GM10248 (cell line): Measurements from ENCODE around the gene AHDC1.

Source experiments
- CTCF ChIA-PET: fragments of 300-600 bp; sonication (Branson Sonifier 250); formaldehyde crosslinking; extraction: SDS; loops from one replicate; lab custom pipeline; 2021; ENCODE audit warnings: antibody characterized with exemption; lab: Yijun Ruan, JAX
- POLR2A ChIA-PET: fragments of 350-650 bp; sonication (Branson Sonifier 250); formaldehyde crosslinking; extraction: SDS; loops from one replicate; lab custom pipeline; 2020; ENCODE audit warnings: antibody characterized with exemption; lab: Yijun Ruan, JAX
- DNase-seq: peaks from one replicate; pipeline ENCODE4 v3.0.0; 2012; ENCODE audit errors: extremely low spot score
- TF ChIP-seq, protein P1 (sequence below): IDR thresholded peaks from 2 replicates; pipeline ENCODE4 v1.5.1; 2012; ENCODE audit warnings: mild to moderate bottlenecking, low read depth; ENCODE audit errors: extremely low read depth, missing control alignments, control extremely low read depth

Gene AHDC1

DNA sequence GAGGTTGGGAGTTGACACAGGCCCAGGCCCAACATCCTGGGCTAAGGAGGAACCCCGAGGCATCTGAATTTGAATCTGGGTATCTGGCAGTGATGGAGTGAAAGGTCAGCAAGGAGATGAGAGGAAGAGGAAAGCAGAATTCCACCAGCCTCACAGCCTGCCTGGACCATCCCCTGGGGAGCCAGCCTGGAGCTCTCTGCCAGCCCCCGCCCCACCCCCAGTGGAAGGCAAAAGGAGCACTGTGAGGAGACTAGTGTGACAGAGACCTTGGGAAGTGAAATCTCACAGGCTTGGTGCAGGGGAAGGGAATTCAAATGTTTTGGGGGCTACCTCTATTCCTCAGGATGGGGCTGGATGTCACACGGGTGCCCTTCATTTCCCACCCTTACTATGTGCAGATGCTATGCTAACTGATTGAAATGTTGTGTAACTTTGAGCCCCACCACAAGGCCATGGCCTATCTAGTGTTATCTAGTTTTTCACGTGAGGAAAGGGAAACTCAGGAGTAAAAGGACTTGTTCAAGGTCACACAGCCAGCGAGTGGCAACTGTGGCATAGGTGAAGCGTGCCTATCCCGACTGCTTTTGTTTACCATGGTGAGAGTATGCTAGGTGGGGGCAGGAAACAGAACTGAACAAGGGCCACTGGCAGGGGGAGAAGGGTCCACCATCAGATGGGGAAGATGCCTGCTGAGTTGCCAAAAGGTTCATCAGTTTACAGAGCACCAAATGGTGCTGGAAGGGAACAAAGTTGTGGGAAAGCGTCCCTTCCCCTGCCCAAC, 29.8 kb downstream of the AHDC1 start:
- DNase-seq = no peak
- TF ChIP-seq, protein P1, sequence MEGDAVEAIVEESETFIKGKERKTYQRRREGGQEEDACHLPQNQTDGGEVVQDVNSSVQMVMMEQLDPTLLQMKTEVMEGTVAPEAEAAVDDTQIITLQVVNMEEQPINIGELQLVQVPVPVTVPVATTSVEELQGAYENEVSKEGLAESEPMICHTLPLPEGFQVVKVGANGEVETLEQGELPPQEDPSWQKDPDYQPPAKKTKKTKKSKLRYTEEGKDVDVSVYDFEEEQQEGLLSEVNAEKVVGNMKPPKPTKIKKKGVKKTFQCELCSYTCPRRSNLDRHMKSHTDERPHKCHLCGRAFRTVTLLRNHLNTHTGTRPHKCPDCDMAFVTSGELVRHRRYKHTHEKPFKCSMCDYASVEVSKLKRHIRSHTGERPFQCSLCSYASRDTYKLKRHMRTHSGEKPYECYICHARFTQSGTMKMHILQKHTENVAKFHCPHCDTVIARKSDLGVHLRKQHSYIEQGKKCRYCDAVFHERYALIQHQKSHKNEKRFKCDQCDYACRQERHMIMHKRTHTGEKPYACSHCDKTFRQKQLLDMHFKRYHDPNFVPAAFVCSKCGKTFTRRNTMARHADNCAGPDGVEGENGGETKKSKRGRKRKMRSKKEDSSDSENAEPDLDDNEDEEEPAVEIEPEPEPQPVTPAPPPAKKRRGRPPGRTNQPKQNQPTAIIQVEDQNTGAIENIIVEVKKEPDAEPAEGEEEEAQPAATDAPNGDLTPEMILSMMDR = no peak
- ChIA-PET POLR2A (no interaction called here), CTCF (interaction anchor here (1.0 to 13.5 kb wide), 5 partner anchors 10 to 34 kb away, joined by 3 to 163 read pairs (median 4); no protein-coding TSS in a partner anchor)

DNA sequence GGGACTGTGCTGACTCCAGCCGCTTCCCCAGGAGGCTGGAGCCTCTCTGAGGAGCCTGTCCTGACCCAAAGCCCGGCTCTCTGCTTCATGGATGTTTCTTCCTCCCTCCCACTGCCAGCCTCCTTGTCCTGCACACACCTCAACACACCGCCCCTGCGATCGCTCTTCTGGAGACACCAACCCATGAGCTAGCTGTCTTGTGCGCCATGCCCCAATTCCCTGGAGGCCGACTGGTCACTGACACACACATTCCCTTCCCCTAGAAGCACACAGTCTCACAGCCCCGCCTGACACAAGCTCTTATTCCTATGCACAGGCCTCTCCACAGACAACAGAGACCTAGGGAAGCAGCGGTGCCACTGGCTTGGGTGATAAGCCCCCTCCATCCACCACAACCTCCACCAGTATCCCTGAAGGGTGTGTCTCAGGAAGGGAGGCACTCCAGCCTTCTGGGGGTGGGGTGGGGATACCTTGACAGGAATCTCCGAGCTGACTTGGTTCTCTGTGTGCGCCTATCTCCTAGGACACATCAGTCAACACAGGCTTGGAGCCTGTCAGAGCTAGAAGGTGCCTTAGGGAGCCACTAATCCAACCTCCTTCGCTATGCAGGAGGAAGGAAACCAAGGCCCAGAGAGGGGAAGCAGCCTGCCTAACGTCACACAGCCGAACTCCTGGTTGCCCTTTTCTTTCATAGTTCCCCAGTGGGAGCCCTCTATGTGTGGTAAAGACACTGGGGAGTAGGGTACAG, 31.1 kb downstream of the AHDC1 start:
- TF ChIP-seq, protein P1 = no peak
- ChIA-PET CTCF (interaction anchor here (0.9 to 13.5 kb wide), 5 partner anchors 16 to 272 kb away, joined by 3 to 163 read pairs (median 5); no protein-coding TSS in a partner anchor), POLR2A (no interaction called here)
- DNase-seq = no peak

DNA sequence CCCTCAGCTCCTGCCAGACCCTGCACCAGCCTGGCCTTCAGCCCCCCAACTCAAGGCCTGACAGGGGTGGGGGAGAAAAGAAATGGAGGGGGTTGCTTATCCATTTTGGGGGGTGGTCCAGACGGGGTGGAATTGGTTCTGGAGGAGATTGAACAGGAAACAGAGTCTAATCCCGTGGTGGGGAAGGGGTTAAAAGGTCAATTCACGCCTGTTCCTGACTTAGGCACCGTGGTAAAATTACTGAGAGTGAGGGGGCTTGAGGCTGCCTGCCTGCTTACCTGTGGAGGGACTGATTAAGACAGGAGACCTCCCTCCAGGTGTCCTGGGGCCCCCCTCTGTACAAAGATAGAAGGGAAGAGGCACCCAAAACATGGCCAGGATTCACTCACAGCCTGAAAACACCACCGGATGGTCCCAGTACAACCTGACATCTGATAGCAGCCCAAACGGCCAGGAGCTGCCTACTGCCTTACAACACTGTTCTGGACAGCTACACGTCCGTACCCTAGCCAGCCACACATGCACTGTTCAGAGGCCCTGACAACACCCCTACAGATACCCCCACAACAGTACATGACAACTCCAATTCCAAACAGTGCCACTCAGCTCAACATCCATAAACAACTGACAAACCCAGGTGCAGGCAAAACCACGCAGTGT, 31.8 kb downstream of the AHDC1 start:
- TF ChIP-seq, protein P1 = no peak
- DNase-seq = no peak
- ChIA-PET POLR2A (no interaction called here), CTCF (interaction anchor here (0.9 to 13.5 kb wide), 7 partner anchors 15 to 272 kb away, joined by 3 to 163 read pairs (median 3); no protein-coding TSS in a partner anchor)

DNA sequence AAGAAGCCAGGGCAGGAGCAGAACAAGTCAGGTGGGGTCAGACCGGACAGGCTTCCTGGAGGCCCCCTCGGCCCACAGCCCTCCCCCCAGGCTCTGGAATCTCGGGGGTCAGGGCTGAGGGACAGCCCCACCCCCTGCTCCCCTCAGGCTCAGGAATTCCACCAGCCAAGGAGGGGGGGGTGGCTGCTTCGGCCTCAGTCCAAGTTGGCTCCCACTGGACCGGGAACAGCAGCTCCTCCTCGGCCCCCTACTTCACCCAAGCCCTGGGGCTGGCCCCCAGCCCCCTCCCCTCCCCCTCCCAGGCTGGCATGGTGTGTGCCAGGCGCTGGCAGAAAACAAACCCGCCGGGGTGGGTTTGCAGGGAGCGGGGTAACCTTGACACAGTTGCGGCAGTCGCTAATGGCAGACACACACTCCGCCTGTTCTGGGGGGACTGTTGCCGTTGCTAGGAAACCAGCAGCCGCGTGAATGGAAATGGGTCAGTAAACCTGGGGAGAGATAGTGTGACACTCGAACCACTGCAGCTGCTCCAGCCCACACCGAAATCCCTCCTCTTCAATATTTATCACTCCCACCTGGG, 32.4 kb downstream of the AHDC1 start:
- TF ChIP-seq, protein P1 = no peak
- no peak for DNase-seq
- POLR2A ChIA-PET = no interaction called here
- CTCF ChIA-PET = interaction anchor here (0.8 to 13.5 kb wide), 10 partner anchors 15 to 169 kb away, joined by 3 to 163 read pairs (median 3); no protein-coding TSS in a partner anchor

DNA sequence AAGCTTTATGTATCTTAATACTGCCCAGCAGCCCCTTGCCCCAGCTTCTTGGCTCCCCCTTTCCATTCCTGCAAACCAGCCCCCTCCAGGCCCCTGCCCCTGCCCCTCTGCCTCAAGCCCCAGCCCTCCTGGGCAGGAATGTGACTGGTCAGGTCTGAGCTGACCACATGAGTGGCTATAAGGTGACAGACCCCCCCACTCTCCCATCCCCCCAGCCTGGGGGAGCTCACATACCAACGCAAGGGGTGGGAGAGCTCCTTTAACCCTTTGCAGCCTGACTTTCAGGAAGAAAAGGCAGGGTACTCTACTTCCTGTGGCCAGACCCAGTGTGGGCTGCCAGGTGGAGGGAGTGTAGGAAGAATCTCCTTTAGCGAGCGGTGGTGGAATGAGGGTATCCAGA, 33.2 kb downstream of the AHDC1 start:
- TF ChIP-seq, protein P1 = no peak
- ChIA-PET POLR2A (no interaction called here), CTCF (interaction anchor here (0.8 to 13.5 kb wide), 11 partner anchors 8 to 213 kb away, joined by 3 to 163 read pairs (median 4); no protein-coding TSS in a partner anchor)
- no peak for DNase-seq
